LHCN-M2 (cell line): ENCODE results near the gene ARL13B. TPM values are rescaled to one million over a fixed set of nuclear protein-coding genes. Genes with fewer than 3 reads are reported as not detected.
"Not testable (repeated sequence)": the region's sequence is repeated elsewhere in the genome, so short reads cannot be mapped to it uniquely, and the experiment has no call there.

Experiments
- DNase-seq: peaks from one replicate; pipeline ENCODE4 v3.0.0-alpha.2; 2012; ENCODE audit warnings: low read depth
- total RNA-seq: library from RNA; depleted of rRNA; stranded (reverse); fragments of >200 nt; gene quantifications from 2 replicates; pipeline ENCODE4 v1.2.3, GENCODE V29; 2014

The ARL13B gene
- total RNA-seq, 1 experiment from 2014 or later, result 13.1 TPM

DNA sequence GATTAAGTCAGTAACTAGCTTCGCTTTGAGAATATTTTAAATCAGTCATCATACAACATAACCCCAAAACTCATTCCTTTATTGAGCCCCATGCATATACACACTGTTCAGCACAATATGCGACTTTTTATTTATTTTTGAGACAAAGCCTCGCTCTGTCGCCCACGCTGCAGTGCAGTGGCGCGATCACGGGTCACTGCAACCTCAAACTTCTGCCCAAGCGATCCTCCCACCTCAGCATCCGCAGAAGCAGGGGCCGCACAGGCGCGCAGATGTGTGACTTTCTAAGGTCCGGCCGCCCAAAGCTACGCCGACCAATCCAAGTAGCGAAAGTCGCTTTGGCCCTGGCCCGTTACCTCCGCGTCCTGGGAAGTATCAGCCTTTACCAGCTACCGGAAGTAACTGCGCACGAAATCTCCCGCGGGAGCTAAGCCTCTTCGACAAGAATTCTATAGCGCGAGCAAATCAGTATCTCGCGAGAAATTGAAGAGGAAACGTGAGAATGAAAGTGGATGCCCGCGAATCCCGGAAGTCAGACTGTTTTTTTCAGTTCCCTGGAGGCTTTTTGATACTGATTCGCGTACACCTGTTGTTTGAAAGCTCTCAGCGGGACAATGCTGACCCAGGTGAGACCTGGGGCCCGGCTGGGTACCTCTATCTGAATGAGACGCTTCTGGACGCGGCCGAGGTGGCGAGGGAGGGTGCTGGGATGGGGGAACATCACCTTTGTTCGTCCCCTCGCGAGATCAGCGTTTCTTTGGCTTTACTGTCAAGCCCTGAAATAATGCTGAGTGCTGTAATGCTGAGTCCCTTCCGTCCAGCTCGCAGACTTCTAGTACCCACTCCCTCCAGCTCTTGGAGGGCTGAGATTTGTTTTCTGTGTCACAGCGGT, 82.8 kb downstream of the ARL13B start, which contains the start of the genes DHFR2 and NSUN3:
DHFR2 (minus strand) TSS at position 404 of the 892 bp plus-strand sequence. CDS start 1,405 bp downstream, outside the sequence.
NSUN3 (plus strand) TSS at position 549 of the 892 bp plus-strand sequence; CDS start at position 615, 66 bp downstream.
- DNase-seq, result peak; percentile 98

DNA sequence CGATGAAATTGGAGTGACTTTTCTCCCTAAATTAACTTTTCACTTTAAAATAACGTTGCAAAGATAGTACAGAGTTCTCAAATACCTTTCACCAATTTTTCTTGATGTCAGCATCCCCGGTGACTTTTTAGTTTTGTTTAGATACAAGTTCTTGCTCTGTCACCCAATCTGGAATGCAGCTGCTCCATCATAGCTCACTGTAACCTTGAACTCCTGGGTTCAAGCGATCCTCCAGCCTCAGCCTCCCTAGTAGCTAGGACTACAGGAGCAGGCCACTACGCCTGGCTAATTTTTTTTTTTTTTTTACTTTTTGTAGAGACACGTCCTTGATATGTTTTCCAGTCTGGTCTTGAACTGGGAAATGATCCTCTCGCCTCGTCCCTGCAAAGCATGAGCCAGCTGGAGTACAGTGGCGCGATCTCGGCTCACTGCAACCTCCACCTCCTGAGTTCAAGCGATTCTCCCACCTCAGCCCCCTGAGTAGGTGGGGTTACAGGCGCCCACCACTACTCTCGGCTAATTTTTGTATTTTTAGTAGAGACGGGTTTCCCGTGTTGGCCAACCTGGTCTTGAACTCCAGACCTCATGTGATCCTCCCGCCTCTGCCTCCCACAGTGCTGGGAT, 83.7 kb downstream of the ARL13B start:
- peak; percentile 29 for DNase-seq

DNA sequence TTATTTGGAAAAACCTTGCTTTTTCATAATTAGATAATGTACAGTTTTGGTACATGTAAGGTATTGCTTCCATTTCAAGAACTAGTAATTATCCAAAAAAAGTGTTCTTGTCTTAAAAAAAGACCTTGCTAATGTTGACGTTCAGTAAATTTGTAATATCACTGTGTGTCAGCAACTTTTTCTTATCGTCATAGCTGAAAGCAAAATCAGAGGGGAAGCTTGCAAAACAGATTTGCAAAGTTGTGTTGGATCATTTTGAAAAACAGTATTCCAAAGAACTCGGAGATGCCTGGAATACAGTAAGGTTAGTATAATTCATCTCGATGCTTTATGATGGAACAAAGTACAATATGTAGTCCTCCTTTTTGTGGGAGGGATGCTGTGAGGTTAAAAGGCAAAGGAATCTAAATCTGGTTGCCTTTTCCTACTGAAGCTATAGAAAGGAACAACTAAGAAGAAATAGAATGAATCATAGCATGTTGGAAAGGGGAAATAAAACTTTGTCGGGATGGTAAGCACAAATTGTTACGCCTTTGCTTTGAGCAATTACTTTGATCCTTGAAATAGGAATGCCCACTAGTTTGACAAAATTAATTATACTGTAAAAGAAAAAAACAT, 84.4 kb downstream of the ARL13B start:
- DNase-seq, result no peak

DNA sequence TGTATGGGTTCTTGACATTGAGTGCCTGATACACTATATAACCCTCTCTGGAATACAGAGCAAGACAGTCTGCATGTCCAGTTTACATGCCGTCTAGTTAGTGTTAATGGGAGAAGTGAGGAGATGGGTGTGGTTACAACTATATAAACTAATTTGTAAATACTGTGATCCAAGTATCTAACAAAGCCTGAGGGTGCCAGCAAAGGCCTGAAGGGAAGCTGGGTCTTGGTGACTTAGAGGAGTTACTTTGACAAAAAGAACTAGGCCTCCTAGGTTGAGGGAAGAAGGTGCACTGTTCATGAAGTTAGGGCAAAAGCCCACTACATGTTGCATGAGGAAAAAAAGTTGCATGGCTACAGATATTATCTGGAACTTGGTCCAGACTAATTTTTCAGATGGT, 85.2 kb downstream of the ARL13B start:
- DNase-seq, result no peak

DNA sequence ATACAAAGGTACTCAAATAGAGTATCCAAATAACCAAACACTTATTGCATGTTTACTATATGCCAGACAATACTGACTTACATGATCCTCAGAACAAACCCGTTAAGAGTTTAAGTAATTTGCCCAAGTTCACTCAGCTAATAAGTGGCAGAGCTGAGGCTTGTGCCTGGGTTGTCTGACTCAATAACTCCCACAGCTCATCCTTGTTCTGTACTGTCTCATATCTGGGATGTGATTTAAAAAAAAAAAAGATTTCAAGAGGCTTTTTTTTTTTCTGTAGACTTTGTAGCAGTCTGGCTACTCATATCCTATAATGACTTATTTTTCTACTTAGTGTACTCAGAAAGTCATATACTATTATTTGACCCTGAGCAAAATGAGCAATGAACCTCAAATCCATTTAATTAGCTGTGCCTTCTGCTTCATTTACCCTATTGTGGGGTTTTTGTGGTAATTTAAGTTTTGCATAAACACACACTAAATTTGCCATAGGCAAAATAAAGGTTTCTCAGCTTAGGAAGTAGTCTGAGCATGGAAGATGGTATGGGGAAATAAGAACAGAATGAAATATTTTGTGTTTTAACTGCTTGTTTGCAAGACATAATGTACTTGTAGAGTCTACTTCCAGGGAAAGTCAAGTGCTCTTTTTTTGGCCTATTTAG, 86.0 kb downstream of the ARL13B start:
- no peak for DNase-seq

DNA sequence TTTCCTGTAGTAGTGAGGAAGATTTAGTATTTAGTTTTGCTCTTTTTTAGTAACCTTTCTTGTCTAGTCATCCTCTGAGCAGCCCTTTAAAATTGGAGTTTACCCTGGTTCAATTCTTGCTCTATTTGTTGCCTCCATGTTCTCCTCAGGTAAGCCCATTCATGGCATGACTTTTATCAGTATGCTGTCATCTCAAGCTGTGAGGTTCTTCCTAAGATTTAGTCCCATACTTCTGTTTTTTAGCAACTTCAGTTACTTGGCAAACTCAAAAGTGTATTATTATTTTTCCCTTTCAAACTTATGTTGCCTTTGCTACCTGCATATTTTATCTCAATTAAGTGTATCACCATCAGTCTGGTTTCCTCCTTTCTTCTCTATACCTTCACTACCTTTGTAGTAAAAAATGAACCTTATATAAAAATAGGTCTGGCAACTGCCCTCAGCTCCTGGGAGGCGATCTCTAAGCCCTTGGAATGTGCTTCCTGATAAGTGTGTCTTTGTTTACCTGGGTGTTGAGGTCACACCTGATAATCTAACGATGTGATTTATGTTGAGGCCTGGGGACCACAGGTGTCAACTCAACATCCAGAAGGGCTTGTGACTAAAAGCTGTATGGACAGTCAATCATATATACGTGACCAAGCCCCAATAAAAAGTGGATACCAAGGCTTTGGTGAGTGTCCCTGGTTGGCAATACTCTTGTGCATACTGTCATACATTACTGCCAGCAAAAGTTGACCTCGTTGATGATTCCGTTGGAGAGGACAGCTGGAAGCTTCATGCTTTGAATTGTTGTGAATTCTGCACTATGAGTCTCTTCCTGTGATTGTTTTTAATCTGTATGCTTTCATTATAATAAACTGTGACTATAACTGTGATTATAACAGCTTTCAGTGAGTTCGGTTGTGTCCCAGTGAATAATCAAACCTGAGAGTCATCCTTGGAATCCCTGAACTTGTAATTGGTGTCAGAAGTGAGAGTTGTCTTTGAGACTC, 86.8 kb downstream of the ARL13B start:
- no peak for DNase-seq

DNA sequence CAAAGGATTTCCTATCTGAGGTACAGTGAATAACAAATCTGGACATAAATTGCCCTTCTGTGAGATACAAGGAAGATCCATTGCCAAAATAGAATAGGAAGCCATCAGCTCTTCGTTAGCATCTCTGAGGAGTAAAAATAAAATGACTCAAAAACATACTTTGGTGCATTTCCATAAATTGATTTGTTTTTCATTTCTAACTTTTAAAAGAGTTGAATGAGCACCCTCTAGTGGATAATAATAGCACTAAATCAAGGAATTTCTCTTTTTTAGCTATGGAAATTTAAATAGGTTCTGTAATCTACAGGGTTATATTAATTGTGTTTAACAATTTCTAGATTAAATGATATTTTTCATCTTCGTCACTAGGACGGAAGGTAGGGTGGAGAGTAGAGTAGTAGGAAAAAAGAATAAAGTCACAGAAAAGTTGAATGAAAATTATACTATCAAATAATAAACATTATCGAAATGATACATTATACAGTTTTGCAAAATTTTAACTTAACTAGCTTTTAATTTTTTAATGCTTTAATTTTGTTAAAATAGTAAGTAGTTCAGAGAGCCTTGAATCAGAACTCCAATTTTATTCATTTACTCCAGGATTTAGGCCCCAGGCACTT, 89.3 kb downstream of the ARL13B start:
- DNase-seq, result peak; percentile 20

DNA sequence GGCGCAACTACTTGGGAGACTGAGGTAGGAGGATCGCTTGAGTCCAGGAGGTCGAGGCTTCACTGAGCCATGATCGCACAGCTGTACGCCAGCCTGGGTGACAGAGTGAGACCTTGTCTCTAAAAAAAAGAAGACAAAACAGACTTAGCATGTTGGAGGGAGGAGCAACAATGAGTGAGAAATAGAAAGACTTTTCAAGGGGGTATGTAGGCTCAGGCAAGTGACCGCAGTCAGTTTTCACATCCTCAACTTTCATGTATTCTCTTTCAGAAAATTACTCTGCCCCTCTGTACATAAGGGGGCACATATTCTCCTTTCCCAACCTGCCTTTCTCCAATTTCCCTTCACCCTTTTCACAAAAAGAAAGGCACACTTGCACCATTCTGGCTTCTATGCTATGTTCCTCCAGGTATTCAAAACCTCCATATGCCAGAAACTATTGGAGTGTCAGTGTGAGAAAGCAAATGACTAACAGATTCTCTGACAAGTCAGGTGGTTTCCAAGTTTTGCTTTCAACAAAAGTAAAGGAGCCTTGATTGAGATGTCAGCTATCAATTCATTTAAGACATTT, 90.5 kb downstream of the ARL13B start:
- no peak for DNase-seq

DNA sequence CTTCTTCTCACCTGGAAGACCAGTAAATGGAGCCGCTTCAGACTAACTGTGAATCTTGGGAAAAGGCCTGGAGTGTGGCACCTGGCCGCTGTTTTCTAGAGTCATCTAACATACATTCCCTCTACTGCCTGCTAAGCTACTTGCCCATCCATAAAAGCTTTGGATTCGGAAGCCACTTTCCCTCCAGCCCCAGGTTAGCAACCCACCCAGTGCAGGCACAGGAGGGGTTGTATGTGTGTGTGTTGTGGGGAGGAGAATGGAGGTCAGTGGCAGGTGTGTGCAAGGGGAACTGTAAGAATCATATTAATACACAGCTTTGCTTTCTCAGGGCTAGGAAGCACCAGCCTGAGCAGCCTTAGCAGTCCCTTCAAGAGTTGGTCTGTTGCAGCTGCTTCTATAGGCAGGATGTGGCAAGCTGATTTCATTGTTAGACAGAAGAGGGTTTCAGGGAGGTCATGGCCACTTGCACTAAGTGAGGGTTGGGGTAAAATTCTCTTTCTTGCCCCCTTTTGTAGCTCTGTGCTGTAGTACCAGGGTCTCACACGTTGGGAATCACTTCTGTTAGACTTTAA, 91.8 kb downstream of the ARL13B start:
- no peak for DNase-seq

DNA sequence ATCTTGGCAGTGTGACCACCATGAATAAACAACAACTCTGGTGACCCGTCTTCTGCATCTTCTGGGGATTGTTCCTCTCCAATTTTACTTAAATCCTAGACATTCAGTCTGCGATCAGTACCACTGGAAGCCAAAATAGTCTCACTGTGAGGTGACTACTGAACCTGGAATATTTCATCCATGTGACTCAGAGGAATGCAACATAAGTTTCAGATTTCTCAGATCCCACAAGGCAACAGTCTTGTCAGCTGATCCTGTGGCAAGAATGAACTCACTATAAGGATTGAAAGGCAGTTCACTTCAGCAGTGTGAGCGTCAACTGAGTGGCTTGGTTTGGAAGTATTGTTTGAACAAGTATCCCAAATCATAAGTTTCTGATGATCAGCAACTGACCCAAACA, 96.1 kb downstream of the ARL13B start:
- peak; percentile 67 for DNase-seq

DNA sequence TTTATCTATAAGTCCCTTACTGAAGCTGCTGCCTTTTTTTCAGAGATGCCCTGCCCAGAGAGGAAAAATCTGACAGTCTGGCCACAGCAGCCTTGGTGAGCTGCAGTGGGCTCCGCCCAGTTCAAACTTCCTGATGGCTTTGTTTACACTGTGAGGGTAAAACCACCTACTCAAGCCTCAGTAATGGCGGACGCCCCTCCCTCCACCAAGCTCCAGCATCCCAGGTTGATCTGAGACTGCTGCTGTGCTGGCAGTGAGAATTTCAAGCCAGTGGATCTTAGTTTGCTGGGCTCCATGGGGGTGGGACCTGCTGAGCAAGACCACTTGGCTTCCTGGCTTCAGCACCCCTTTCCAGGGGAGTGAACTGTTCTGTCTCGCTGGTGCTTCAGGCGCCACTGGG, 100.6 kb downstream of the ARL13B start:
- DNase-seq, result not testable (repeated sequence)

DNA sequence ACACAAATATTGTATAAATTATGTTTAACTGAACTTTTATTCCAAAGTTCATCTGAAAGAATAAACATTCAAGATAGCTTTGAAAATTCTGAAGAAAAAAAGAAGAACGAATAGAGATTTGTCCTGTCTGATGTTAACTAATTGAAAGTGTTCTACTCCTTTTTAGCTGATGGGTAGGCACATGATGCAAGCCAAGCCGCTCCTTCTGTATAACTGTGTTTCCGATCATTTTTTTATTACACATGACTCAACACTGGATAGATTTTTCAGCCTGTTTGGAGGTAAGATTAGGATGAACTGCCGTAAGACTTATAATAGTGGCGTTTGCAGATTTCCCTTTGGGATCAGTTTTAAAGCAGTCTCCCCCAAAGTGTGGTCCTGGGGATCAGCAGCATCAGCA, 101.9 kb downstream of the ARL13B start:
- no peak for DNase-seq

DNA sequence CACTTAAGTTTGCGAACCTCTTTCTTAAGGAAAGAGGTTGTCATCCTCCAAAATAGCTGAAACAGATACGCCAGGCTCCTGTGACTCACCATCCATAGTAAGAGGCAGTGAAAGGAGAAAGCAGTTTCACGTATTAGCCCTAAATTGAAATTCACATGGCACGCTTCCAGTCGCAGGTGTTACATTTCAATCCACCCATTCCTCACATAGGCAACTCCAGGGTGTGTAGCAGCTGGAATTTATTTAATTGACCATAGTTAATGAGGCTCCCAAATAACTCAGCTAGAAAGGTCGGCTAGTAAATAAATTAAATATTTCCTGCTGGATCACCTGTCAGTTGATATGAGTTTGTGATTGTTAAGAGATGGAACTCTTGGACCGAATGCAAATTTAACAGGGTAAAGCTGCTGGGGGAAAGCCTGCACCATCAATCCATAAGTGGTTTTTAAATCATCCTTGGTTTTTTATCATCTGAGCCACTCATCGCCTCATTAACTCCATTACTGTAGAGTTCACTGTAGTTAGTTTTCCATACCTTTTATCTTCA, 102.5 kb downstream of the ARL13B start:
- DNase-seq, result no peak

DNA sequence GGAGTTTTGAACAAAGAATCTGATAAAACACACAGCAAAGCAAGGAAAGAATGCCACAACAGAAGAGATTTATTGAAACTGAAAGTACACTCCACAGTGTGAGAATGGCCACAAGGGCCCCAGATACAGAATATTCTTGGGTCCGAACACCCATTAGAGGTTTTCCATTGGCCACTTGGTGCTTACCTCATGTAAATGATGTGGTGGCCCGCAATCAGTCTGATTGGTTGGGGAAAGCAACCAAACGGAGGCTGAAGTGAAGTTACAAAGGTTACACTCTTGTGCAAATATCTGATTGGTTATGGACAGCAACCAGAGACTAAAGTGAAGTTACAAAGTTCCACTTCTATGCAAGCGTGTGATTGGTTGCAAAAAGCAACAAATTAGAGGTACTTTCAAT, 103.3 kb downstream of the ARL13B start:
- no peak for DNase-seq

DNA sequence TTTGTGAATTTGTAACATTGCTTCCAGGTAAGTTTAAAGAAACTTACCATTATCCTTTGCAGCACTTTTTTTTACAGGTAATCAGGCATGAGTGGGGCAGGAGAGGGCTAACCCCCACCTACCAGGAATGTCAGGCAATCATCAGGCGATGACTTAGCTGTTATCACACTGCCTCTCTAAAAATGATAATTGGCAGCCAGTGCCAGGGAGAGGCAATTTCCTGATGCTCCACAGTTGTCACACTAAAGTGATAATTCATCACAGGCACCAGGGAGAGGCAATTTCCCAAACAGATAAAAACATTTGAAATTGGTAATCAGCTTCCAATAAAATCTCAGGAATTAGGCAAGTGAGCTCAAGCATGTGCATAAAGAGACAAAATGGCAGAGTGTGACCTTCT, 109.2 kb downstream of the ARL13B start:
- no peak for DNase-seq

DNA sequence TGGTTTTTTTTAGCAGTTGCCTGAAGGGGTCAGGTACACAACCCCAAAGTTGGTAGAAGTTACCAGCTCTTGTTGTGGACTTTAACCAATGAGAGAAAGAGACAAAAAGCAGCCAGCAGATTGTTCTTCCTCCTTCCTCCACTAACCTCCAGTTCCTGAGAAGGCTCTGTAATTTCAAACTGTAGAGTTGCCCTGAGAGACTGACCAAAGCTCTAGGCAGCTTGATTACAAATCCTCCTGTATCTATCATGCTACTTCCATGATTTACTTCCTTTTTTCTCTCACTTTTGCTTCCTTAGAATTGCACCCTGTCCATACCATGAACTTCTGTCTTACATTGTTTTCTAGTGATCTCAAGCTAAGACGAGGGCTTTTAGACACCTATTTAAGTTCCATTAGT, 112.1 kb downstream of the ARL13B start:
- DNase-seq, result no peak

DNA sequence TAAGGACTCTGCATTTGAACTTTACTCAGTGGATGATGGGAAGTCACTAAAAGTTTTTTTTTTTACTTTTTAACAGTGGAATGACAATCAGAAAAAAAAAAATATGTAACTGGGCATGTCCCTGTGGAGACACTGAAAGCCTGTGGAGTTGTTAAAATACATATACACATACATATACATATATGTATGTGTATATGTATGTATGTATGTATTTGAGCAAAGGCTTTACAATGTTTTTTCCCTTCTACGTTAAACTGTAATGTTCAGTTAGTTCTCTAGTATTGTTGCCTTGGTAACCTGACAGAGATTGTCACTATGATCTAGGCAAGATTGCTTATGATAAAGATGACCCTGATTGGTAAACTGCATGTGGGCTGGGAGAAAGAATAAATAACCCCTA, 113.2 kb downstream of the ARL13B start:
- DNase-seq, result no peak

DNA sequence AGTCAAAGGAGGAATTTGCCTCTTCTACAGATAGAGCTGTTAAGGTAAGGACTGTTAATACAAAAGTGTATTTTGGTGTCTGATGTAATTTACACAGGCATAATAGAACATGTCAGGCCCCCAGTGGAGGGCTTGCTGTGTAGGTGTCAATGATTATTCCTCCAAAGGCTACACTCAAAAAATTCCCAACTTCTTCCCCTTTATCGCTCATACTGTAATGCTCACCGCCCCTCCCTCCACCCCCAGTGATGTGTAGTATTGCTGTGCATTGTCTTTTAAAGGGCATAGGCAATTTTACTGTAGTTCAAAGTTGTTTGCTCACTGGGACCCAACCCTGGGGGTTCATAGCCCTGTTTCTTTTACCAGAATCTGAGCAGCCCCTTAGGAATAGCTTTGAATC, 115.2 kb downstream of the ARL13B start:
- no peak for DNase-seq

DNA sequence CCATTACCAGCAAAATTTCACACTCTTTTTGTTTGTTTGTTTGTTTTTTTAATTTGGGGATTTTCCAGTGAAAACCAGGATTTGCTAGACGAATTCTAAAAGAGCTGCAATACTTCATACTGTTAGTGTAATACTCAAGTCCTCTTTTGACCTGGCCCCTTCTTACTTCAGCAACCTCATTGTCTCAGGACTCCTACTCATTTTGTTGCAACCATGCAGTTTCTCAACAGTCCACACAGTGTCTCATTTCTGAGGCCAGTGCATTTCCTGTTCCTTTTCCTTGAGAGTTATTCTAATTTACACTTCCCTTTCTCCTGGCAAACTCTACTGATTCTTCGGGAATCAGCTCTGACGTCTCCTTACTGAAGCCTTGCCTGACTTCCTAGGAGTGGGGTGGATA, 118.5 kb downstream of the ARL13B start:
- DNase-seq, result peak; percentile 10
